ENCODE data around the gene IFIT2.
"Not testable (repeated sequence)": the region's sequence is repeated elsewhere in the genome, so short reads cannot be mapped to it uniquely, and the experiment has no call there.

IFIT2 gene, protein sequence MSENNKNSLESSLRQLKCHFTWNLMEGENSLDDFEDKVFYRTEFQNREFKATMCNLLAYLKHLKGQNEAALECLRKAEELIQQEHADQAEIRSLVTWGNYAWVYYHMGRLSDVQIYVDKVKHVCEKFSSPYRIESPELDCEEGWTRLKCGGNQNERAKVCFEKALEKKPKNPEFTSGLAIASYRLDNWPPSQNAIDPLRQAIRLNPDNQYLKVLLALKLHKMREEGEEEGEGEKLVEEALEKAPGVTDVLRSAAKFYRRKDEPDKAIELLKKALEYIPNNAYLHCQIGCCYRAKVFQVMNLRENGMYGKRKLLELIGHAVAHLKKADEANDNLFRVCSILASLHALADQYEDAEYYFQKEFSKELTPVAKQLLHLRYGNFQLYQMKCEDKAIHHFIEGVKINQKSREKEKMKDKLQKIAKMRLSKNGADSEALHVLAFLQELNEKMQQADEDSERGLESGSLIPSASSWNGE

DNA sequence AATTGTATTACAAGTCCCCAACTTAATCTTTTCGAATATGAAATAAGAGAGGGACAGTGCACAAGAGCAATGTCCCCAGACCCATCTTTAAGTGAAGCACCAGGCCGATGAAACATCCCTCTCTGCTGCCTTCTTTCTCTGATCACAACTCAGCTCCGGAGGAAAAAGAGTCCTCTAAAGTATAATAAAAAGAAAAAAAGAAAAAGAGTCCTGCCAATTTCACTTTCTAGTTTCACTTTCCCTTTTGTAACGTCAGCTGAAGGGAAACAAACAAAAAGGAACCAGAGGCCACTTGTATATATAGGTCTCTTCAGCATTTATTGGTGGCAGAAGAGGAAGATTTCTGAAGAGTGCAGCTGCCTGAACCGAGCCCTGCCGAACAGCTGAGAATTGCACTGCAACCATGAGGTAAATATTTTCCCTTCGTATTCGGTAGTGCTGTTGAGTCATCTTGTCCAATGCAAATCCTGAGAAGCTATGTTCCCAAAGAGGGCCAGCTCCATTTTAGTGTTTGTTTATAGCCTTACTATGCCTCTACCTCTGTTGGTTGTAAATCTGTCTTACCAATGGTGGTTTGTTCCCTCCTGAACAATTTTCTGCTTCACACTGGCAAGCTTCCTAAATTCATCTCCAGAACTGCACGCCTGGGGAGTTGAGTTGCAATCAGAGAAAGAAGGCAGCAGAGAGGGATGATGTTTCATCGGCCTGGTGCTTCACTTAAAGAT, at the start of gene IFIT2:
Gene IFIT2, plus strand, starts transcription at position 326 of the 725 bp plus-strand sequence. Its CDS starts 78 bp downstream, at position 404.
- DNase-seq (ENCODE audit: low spot score): peak; percentile 81

DNA sequence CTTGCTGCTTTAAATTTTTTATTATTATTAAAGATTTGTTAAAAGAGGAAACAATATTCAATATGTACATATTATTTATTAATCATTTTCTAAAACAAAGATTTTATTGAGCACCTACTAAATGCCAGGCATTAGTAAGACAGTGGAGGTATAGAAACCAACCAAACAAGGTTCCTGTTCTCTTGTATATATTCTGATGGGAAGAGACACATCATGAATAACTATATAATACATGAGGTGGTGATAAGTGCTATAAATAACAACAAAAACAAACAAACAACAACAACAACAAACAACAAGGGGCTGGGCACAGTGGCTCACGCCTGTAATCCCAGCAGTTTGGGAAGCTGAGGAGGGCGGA, 49.6 kb upstream of the IFIT2 start:
- DNase-seq (ENCODE audit: low spot score): no peak

DNA sequence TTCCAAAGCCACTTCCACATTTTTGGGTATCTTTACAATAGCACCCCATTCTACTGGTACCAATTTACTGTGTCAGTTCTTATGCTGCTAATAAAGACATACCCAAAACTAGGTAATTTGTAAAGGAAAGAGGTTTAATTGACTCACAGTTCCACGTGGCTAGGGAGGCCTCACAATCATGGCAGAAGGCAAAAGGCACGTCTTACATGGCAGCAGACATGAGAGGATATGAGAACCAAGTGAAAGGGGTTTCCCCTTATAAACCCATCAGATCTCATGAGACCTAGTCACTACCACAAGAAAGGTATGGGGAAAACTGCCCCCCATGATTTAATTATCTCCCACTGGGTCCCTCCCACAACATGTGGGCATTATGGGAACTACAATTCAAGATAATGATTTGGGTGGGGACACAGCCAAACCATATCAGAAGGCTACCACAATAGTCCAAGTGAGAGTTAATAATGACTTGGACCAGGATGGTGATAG, 46.7 kb upstream of the IFIT2 start:
- not testable (repeated sequence) for DNase-seq (ENCODE audit: low spot score)

DNA sequence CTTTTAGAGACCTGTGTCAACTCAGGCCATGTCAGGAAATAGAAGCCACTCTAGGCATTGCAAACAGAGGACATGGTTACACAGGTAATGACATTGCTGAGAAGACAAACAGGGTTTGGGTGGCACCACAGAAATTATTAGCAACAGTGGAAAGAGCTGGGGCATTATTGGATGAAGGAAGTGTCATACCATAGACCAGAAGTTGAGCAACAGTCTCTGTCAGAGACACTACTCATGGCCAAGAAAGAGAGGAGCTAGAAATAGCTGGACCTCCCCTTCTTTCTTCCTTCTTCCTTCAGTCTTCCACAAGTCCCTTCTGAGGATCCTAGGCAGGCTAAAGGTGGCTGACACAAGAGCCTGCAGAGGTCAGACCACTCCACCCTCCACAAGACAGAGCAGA, 46.1 kb upstream of the IFIT2 start:
- DNase-seq (ENCODE audit: low spot score): no peak

DNA sequence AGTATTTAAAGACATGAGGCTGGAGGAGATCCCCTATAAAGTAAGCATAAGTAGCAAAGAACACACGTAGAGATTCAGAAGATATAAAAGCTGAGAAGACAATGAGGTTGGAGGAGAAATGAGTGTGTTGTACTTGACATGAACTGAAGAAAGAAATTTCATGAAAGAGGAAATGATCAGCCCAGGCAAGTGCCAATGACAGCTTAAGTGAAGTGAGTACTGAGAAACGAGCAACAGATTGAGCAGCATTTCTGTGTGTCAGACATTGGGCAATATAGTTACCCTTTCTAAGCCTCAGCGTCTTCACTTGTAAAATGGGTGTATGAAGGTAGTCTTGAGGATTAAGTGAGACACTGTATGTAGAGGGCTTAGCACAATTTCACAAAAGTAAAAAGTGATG, 45.5 kb upstream of the IFIT2 start:
- no peak for DNase-seq (ENCODE audit: low spot score)

DNA sequence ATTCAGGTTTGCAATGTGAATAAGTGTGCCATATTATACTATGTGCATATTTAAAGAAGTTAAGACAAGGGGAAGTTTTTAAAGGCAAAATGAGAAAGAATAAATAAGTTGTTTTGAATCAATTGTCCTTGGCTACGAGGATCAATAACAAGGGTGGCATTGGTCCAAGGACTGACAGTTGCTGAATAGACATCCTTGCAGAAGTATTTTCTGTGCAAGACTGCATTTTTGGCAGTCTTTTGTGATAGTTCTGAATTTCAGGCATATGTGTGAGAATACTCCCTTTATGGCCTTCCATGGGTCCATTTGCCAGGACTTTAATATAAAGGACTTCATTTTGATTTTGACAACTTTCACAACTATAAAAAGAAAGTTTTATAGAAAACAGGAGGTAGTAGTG, 44.9 kb upstream of the IFIT2 start:
- no peak for DNase-seq (ENCODE audit: low spot score)

DNA sequence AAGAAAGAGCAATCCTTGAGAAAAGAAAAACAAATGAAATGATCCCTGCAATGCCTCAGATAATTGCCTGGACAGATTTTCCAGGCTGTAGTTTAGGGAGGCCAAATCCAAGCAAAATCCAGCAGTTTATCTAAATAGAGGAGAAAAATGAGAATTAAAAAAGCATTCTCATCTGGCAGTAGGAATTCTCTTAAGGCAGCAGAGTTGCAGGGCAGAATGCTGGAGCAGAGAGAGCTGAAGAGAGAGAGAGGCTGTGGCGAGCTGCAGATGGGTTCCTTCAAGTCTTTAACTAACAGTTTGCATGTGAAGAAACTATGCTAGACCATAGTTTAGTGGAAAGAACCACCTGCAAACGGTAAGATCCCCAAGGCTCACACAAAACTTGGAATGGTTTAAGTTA, 44.3 kb upstream of the IFIT2 start:
- no peak for DNase-seq (ENCODE audit: low spot score)

DNA sequence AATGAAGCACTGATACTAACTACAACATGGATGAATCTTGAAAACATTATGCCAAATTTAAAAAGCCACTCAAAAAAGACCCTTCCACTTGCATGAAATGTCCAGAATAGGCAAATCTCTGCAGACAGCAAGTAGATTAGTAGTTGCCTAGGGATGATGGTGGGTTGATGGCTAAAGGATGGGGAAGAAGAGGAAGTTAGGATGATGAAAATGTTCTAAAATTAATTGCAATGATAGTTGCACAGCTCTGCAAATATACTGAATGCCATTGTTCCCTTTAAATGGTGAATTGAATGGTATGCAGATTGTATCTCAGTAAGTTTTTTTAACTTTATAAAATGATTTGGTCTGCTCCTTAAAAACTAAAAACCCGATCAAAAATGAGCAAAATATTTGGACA, 43.0 kb upstream of the IFIT2 start:
- no peak for DNase-seq (ENCODE audit: low spot score)

DNA sequence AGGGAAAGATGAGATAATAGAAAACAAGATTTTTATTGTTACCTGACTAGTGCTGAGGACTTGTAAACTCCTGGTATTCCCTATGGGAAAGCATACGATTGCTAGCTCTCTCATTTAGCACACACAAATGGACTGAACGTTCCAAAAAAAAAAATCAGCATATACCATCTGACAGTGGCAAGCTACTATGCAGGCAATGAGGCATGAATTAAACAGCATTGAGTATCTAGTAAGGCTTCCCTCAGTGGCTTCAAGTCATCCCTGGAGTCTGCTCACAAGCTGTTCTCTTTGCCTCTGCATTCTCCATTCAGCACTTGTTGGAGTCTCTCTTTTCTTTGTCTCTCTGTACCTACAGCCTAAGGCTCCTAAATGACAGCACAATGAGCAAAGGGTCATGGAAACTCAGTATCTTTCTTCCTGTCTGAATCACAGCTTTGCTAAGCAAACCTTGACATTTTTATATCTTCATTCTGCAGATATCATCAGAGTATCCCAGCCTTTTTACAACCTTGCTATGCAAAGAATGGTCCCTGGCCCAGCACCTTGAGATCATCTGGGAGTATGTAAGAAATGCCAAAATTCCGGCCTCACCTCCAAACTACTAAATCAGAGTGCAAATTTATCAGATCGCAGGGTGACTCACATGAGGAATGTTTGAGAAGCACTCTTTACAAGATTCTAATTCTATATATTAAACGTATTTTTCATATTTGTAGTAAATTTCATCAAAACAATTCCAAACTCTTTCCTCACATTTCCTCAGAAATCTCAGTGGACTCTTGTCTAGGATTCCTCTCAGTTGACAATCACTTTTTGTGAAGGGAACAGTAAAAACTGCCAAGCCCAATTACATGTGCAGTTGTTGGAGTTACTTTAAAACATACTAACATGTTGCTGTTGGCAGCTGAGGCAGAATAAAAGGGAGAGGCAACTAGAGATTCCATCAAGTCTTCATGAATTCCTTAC, 39.5 kb upstream of the IFIT2 start:
- no peak for DNase-seq (ENCODE audit: low spot score)

DNA sequence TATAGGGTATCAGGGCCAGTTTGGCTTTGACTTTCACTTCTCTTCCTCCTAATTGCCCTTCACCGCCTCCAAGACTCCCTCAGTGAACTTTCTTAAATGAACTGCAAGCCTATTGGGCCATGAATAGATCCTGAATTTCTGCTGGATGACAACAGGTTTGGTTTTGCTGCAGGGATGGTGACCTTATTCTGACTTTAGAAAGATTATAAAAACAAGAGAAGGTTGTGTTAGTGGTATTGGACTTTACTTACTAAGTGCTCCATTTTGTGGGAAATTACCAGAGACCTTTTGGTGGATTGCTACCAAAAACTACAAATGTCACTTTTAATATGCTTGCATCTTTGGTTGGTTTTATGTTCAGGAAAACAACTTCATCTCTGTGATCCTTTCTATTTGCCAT, 38.8 kb upstream of the IFIT2 start:
- no peak for DNase-seq (ENCODE audit: low spot score)

DNA sequence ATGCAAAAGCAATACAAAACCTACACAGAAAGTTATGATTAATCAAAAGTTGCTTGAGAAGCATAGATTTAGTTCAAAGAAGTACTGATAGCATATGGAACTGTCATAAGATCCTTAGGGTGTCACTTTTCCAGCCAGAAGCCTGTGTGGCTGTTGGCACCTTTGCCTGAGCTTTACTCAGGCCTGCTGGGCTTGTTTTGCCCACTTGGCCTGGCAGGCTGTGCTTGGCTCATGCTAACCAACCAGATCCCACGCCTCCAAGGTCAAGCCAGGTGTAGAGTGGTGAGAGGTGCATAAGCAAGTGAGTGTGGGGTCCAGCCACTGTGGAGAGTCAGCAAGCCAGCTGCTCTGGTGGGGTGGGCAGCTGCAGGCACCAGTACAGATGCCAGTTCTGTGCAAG, 38.3 kb upstream of the IFIT2 start:
- no peak for DNase-seq (ENCODE audit: low spot score)

DNA sequence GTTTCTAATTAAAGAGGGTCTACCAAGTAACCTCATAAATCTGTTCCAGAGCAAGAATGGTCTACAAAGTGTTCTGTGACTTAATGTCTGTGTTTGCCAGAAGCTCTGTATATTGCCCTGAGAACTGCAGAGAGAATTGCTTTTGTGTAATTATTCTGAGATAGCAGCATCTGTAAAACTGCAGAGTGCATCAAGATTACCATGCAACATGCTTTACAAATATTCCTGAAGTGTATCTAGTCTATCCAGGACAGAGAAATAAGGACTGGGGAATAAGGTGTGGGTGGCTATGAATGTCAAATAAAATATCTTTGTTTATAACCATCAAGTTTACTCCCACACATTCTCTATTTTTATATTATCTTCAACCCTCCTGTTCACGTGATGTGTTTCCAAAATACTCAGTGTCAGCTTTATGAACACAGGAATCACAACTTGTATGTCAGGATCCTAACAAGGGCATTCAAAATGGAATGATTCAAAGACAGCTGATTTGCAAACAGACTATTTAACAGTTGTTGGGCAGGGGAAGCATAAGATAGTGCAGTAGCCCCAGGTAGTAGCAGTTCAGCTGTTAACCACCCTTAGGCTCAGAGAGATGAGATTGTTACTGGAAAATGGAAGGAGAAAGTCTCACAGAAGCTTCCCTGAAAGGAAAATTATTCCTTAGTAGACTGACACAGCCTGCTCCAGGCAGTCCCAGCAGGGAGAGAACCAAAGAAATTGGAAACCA, 35.0 kb upstream of the IFIT2 start:
- DNase-seq (ENCODE audit: low spot score): no peak

DNA sequence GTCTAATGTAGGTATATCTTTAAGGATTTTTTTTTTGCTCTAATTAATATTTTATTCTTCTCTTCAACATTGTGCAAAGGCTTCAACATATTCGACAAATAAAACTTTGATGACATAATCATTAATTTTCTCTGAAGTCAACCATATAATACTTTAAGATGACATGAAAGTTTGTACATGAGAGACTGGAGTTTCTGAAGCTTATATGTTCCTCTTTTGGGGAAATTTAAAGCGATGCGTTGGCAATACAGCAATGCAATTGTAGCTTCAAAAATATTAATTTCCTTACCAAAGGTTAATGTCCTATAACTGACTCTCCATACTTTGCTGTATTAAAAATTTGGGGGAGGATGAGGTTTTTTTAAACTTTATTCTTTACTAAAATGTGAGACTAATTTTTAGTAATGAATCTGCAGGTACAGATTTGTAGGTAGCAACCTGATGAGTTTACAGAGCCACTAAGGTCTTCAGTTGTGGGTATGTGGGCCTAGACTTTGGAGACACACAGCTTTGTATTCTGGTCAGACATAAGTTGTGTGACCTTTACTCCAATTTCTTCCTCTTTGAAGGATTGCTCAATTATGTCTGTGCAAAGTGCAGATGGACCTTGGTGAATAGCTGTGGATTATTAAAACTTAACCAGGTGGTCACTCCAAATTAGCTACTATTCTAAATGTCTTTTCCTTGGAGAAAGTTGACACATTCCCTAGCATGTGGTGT, 32.3 kb upstream of the IFIT2 start:
- DNase-seq (ENCODE audit: low spot score): no peak

DNA sequence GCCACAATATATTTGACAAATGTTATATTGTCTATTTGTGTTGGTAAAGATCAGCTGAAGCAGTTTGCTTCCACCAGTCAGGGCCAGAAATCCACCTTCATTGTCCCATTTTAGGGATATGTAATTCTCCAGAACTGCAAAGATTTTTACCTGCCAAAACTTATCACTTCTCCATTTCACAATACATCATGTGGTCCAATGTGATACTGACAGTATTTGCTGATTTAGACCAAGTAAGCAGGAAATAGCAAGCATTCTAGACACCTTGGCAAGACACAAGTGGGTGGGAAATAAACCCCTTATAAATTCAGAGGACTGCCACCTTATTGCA, 31.7 kb upstream of the IFIT2 start:
- no peak for DNase-seq (ENCODE audit: low spot score)

DNA sequence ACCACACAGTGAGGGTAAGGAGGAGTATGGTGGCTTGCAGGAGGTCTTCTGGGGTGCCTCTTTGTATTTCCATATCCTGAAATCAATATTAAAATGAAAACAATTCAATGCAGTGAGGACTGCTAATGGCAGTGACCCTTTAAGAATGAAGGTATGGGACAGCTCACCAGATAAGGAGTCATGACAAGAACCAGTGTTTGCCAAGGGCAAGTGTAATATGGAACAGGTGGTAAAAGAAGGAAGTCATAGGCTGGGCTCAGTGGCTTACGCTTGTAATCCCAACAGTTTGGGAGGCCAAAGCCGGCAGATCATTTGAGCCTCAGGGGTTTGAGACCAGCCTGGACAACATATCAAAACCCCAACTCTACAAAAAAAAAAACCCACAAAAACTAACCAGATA, 30.3 kb upstream of the IFIT2 start:
- no peak for DNase-seq (ENCODE audit: low spot score)

DNA sequence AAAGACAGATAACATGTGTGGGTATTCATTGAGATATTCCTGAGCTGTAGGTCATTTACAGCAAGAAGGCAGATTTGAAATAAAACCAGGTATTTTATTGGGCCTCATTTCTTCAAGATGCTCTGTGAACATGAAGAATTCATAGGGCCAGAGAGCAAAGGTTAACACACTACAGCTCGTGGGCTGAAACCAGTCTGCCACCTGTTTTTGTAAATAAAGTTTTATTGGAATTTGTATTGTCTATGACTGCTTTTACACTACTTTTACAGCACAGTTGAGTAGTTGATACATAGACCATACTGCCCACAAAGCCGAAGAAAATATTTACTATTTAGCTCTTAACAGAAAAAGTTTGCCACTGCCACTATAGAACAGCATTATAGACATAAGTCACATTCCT, 28.2 kb upstream of the IFIT2 start:
- no peak for DNase-seq (ENCODE audit: low spot score)

DNA sequence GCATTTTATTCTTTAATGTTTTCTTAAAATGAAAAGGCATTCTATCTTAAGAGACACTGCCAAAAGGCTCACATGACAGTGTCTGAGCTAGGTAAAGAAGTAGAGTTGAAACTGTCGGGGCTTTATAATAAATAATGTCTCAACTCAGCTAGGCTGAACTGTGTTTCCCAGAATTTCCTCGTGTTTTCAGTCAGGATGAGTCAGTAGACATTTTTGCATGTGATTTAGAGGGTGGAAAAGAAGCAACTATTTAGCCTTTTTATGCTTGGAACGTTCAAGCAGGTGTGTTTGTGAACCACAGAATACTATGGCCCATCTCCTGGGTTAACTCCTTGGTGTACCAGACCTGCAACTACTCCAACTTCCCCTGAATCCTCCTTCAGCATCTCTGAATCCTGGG, 26.9 kb upstream of the IFIT2 start:
- no peak for DNase-seq (ENCODE audit: low spot score)

DNA sequence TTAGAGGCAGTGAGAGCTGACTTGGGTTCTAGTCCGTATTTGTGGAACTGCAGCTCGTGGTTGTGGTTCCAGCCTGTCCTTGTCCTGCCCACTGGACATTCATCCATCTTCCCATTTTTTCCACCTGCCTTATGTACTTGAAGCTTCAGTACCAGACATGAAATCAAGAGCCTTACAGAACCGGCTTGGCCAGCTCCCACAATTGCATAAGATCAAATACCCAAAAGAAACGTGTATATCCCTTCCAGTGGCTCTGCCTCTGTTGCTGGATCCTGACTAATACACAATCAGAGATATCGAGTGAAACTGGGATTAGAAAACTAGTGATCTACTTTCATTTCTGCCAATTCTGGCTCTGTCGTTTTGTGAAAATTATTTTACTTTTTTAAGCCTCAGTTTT, 26.5 kb upstream of the IFIT2 start:
- DNase-seq (ENCODE audit: low spot score): no peak

DNA sequence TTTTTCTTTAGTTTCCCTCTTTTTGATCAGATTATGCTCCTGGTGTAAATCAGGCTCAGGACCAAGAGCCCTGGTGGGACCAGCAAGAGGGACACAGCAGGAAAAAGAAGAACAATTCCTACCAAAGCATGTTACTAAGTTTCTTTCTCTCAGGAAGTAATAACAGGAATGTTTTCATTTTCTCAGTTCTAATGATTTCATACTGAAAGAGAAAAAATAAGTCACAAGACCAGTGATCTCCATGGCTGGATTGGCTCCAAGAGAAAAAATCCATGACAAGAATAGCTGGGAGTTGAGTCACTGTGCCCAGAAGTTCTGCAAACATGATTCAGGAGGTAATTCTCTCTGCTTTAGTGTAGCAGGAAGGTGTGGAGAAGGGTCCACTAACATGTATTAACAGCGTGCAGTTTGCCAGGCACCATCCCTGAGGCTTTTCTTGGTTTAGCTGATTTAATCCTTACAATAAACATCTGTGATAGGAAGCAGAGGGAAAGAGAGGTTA, 23.8 kb upstream of the IFIT2 start:
- DNase-seq (ENCODE audit: low spot score): no peak

DNA sequence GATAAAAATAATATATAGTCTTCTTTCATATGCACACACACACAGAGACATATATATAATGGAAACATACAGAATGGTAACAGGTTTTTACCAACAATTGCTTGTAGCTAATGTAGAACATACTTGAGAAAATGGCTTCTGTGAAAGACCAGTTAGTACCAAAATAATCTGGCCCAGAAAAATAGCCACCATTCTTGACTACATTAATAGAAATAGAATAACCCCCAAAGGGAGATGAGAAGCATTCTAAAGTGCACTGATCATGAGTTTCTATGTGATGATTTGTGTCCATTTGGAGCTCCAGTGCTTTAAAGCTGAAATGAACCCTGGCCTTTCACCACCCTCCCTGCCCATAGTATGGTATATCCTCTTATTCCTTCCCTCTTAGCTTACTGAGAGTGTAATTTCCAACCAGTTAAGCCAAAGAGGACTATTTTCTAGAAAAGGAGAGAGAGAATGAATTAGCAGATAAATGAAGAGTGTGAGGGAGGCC, 22.9 kb upstream of the IFIT2 start:
- DNase-seq (ENCODE audit: low spot score): no peak

DNA sequence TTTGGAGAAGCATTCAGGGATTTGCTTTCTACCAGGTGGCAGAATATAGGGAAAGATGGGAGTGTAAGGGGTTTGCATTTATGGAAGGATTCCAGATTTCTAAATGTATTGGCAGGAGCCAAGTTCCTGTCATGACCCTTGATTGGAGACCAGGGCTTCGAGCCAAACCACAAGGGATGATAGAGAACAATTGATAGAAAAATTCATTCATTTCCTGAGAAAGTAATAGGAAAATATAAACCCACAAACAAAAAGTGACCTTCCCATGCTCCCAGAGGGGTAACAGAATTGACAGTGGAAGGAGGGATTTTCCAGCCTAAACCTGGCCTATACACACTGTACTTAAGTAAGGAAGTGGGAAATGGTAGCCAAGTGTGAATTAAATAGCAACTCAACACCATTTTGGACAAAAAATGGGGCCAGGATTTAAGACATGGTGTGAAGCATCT, 22.4 kb upstream of the IFIT2 start:
- DNase-seq (ENCODE audit: low spot score): no peak
